HG03439 (cell line): ENCODE measurements around the gene HDAC10.
A peak's percentile ranks its signal among the peaks of the same experiment; 100 is the strongest.
"Not testable (repeated sequence)": the region's sequence is repeated elsewhere in the genome, so short reads cannot be mapped to it uniquely, and the experiment has no call there.

Experiments used
- ATAC-seq: cut with Tn5 transposase; IDR thresholded peaks from one replicate; pipeline ENCODE4 v1.9.1; 2021; ENCODE audit warnings: mild to moderate bottlenecking, moderate library complexity; ENCODE audit not compliant: unreplicated experiment

Gene HDAC10

GRCh38 chr22:50285568-50286229, 34.6 kb upstream of the HDAC10 start:
- ATAC-seq: no peak

DNA sequence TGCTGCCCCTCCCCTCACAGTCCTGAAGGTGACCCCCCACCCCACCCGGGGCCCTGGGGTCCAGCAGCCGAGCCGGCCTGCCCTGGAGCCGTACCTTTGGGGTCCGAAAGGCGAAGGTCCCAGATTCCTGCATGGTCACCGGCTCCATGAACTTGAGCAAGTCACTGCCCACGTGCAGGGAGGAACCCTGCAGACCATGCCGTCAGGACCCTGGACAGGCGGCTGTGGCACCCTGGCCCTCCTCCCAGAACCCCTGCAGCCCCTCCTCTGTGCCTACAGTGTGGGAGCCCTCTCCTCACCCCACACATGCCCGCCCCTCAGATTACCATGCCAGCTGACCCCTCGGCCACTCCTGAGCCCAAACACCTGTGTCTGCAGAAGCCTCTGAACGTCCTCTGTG, 33.4 kb upstream of the HDAC10 start:
- ATAC-seq: no peak

DNA sequence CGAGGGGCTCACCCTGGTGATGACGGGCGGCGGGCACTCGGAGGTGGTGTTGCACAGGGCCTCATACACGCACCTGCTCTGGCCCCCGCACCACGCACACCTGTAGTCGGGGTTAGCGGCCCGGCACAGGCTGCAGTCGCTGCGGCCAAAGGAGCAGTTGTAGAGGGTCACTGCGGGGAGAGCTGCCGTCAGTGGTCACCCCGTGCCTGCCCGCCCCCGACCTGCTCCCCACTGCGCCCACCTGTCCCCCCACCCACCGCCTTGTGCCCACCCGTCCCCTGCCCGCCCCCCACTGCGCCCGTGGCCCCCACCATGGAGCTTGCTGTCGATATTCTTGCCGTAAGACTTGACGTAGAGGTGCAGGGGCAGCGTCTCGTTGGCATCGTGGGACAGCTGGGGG, 32.8 kb upstream of the HDAC10 start:
- no peak for ATAC-seq

GRCh38 chr22:50282361-50283155, 31.5 kb upstream of the HDAC10 start:
- no peak for ATAC-seq

- ATAC-seq: no peak
Observed at GRCh38 chr22:50281957-50282356, 30.9 kb upstream of the HDAC10 start.

DNA sequence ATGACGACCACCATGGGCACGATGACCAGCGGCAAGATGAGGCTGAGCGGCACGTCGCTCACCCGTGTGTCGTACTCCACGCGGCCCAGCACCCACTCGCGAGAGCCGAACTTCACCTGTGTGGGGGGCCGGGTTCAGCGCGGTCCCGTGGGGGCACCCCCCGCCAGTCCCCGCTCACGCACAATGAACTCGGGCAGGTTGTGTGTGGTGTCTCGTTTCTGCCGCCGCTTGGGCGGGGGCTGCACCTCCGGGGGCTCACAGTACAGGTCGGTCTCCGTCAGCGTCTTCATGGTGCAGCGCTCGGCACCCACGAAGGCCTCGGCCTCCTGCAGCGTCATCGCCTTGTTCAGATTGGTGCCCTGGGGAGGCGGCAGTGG, 30.3 kb upstream of the HDAC10 start:
- ATAC-seq: no peak

GRCh38 chr22:50280708-50281383, 29.8 kb upstream of the HDAC10 start:
- ATAC-seq: no peak

DNA sequence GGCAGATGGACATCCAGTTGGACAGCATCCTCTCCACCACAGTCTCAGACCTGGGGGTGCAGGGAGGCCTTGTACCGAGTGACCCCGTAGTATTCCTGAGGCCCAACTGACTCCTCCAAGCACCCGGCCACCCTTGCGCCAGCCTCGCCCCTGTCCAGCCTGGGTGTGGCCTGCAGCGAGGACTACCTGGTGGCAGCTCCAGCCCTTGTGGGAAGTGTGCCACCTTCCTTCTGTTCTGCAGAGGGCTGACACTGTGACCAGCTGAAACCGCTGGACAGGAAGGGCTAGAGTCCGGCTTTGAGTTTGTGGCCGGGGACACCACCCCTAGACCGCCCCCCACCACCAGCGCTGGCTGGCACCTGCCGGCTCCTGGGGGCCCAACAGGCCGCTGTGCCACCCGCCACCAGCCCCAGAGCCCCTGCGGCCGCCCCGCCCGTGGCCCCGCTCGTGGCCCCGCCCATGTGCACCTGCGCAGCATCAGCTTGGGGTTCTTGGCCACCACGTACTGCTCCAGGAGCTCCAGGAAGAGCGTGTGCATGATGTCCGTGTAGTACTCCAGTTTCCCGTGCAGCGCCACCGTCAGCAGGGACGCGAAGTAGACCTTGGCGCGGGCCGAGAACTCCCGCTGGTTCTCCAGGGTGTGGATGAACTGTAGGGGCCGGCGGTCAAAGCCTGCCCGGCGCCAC, 29.1 kb upstream of the HDAC10 start:
- no peak for ATAC-seq

GRCh38 chr22:50278956-50279619, 28.0 kb upstream of the HDAC10 start:
- ATAC-seq: no peak

- ATAC-seq: no peak
Observed at GRCh38 chr22:50278461-50278860, 27.4 kb upstream of the HDAC10 start.

- ATAC-seq: no peak
Observed at GRCh38 chr22:50277761-50278160, 26.7 kb upstream of the HDAC10 start.

GRCh38 chr22:50276143-50276542, 25.1 kb upstream of the HDAC10 start:
- ATAC-seq: peak; percentile 59

DNA sequence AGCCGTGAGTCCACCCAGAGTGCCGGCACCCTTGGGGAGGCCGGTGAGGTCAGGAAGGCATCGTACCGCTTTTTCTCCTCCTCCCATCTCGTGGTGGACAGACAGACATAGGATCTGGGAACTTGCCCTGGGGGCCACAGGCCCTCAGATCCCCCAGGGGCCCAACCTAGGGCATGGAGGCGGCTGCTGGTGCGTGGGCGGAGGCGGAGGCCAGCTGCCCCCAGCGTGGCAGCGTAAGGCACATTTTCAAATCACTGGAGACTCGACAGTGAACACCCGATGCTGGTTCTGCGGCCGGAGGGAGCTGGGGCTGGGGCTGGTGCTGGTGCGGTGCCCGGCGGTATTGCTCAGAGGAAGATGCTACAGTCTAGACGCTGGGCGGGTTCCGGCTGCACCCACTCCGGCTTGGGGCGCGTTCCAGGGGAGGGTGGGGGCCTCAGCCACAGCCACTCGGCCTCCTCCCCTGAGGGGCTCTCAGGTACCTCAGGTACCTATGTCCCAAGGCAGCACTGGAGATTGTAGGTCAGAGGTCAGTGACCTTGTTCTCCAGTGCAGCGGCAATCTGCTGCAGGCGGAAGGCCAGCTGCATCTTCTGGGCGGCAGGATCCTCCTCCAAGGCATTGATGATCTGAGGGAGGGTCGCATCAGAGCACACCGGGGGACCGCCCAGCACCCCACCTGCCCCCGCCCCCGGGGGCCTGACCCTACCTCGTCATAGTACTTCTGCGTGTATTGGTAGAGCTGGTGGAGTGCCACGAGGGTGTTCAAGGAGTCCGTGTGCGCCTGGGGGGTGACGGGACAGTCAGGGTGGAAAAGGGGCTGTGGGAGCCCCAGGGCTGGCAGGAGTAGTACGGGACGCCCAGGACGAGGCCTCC, 24.4 kb upstream of the HDAC10 start:
- no peak for ATAC-seq

GRCh38 chr22:50274771-50275170, 23.7 kb upstream of the HDAC10 start:
- no peak for ATAC-seq

- no peak for ATAC-seq
Observed at GRCh38 chr22:50274311-50274710, 23.2 kb upstream of the HDAC10 start.

DNA sequence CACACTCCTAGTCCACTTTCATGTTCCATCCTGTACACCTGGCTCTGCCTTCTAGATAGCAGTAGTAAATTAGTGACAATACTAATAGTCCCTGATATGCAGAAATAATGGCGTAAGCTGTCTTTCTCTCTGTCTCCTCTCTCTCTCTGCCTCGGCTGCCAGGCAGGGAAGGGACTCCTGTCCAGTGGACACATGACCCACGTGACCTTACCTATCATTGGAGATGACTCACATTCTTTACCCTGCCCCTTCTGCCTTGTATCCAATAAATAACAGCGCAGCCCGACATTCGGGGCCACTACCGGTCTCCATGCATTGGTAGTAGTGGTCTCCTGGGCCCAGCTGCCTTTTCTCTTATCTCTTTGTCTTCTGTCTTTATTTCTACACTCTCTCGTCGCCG, 22.7 kb upstream of the HDAC10 start:
- ATAC-seq: not testable (repeated sequence)

- not testable (repeated sequence) for ATAC-seq
Observed at GRCh38 chr22:50273352-50273751, 22.3 kb upstream of the HDAC10 start.

- no peak for ATAC-seq
Observed at GRCh38 chr22:50272044-50272802, 21.2 kb upstream of the HDAC10 start.

- ATAC-seq: no peak
Observed at GRCh38 chr22:50271519-50271970, 20.5 kb upstream of the HDAC10 start.
